RWPE2 (cell line): Measurements from ENCODE around the gene C16orf86.
A peak's percentile ranks its signal among the peaks of the same experiment; 100 is the strongest.

Source experiments
- ATAC-seq: fragments of 200-7000 bp; cut with Tn5 transposase; 3 replicates; pipeline ENCODE4 v1.9.1; 2021; ENCODE audit warnings: low read depth
- DNase-seq: peaks from one replicate; pipeline ENCODE4 v3.0.0-alpha.2; 2020; ENCODE audit warnings: low spot score
- H3K27ac ChIP-seq: fragments of 450-650 bp; 2 replicates; pipeline ENCODE4 v1.5.1; 2017; ENCODE audit warnings: mild to moderate bottlenecking; ENCODE audit not compliant: poor library complexity, severe bottlenecking
- H3K27me3 ChIP-seq: fragments of 250-450 bp; sonication (Bioruptor Pico); 2 replicates; pipeline ENCODE4 v1.5.1; 2021; ENCODE audit warnings: mild to moderate bottlenecking, moderate library complexity; ENCODE audit not compliant: insufficient read depth, poor library complexity, severe bottlenecking
- H3K36me3 ChIP-seq: fragments of 250-450 bp; sonication (Bioruptor Pico); 2 replicates; pipeline ENCODE4 v1.5.1; 2020; ENCODE audit warnings: low read depth, mild to moderate bottlenecking, moderate library complexity
- H3K4me1 ChIP-seq: fragments of 250-450 bp; sonication (Bioruptor Pico); 2 replicates; pipeline ENCODE4 v1.5.1; 2021; ENCODE audit warnings: mild to moderate bottlenecking, moderate library complexity; ENCODE audit not compliant: insufficient read depth, poor library complexity, severe bottlenecking
- H3K4me3 ChIP-seq: fragments of 250-450 bp; sonication (Bioruptor Pico); 2 replicates; pipeline ENCODE4 v1.5.1; 2021; ENCODE audit warnings: mild to moderate bottlenecking, moderate library complexity; ENCODE audit not compliant: severe bottlenecking
- H3K9me3 ChIP-seq: fragments of 250-450 bp; sonication (Bioruptor Pico); 2 replicates; pipeline ENCODE4 v1.5.1; 2021; ENCODE audit warnings: mild to moderate bottlenecking, moderate library complexity; ENCODE audit not compliant: severe bottlenecking
- TF ChIP-seq, protein P1 (sequence below): fragments of 450-650 bp; IDR thresholded peaks from one replicate; pipeline ENCODE4 v1.5.1; 2017; ENCODE audit warnings: mild to moderate bottlenecking, moderate library complexity; ENCODE audit not compliant: poor library complexity, severe bottlenecking

Gene C16orf86

DNA sequence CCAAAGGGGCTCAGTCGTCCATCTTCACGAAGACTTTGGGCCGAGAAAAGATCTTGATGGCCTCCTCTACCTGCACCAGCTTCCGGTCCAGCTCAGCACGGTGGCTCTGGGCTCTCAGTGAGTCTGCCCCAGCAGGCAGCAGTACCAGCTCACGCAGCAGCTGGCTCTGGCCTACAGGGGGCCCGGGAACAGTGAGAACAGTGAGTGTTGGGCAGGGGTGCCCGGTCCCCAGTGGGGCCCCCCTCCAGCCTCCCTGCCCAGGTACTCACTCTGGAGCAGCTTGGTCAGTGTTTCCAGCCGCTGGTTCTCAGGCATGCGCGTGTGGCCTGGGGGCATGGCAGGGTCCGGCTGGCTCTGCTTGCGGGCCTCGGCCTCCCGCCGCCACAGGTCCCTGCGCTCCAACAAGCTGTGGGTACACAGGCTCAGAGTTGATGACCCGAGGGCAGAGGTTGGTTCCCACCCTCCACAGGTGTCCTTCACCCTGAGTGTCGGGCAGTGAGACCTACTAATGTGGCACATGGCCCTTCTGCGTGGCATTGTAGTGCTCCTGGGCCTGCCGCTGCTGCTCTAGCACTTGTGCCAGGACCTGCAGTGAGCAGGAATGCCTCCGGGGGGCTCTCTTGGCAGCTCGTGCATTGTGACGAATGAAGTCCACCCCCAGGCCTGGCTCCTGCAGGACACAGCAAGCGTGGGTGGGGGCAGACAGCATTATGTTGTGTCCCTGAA, 3.3 kb upstream of the C16orf86 start:
- DNase-seq (no peak), ATAC-seq (no peak)
- Histone ChIP-seq H3K36me3 (peaks cover 9% of the 10 kb centered on the region), H3K9me3 (no peaks in the 10 kb centered on the region), H3K27ac (no peak overlapping the region), H3K4me1 (peaks cover 6% of the 10 kb centered on the region), H3K4me3 (no peak overlapping the region), H3K27me3 (no peaks in the 10 kb centered on the region)
- TF ChIP-seq, protein P1, sequence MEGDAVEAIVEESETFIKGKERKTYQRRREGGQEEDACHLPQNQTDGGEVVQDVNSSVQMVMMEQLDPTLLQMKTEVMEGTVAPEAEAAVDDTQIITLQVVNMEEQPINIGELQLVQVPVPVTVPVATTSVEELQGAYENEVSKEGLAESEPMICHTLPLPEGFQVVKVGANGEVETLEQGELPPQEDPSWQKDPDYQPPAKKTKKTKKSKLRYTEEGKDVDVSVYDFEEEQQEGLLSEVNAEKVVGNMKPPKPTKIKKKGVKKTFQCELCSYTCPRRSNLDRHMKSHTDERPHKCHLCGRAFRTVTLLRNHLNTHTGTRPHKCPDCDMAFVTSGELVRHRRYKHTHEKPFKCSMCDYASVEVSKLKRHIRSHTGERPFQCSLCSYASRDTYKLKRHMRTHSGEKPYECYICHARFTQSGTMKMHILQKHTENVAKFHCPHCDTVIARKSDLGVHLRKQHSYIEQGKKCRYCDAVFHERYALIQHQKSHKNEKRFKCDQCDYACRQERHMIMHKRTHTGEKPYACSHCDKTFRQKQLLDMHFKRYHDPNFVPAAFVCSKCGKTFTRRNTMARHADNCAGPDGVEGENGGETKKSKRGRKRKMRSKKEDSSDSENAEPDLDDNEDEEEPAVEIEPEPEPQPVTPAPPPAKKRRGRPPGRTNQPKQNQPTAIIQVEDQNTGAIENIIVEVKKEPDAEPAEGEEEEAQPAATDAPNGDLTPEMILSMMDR = peak; percentile 6

DNA sequence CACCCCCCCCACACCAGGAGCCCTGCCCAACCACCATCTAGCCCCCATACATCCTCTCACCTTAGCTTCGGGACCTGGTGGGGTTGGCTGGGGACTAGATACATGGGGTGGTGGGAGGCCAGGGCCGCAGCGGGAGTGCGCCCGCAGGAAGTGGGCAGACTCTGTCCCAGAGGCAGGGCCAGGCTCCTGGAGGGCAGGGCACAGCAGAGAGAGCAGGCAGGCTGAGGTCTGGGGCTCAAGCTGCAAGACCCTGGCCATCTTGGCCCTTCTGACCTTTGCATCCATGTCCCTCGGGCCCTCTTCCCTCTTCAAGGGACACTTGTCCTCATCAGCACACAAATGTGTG, 2.8 kb upstream of the C16orf86 start:
- Histone ChIP-seq H3K36me3 (peaks cover 3% of the 10 kb centered on the region), H3K27ac (no peak overlapping the region), H3K4me1 (peaks cover 6% of the 10 kb centered on the region), H3K4me3 (no peak overlapping the region), H3K9me3 (no peaks in the 10 kb centered on the region), H3K27me3 (no peaks in the 10 kb centered on the region)
- DNase-seq = no peak
- ATAC-seq = no peak
- TF ChIP-seq, protein P1 = no peak

DNA sequence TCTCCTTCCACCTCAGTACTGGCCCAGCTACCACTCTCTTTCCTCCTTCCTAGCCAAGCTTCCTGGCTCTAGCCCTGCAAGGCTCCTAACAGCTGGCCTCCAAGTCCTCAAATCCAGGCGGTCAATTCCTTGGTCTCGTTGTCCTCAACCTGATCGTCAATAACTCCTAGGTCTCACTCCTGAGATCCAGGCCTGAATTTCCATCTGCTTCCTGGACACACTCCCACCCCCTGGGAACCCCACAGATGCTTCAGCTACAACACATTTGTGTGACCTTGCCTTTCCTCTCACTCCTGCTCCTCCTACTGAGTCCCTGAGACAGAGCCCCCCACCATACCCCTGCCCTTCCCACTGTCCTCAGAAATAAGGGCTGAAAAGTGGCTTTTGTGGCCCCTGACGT, 2.4 kb upstream of the C16orf86 start:
- H3K4me1 ChIP-seq = peaks cover 6% of the 10 kb centered on the region
- no peak for DNase-seq
- no peaks in the 10 kb centered on the region for H3K9me3 ChIP-seq
- H3K27ac ChIP-seq = no peak overlapping the region
- ATAC-seq = no peak
- no peaks in the 10 kb centered on the region for H3K27me3 ChIP-seq
- H3K36me3 ChIP-seq = no peaks in the 10 kb centered on the region; the same call in 1 of the 2 replicates
- TF ChIP-seq, protein P1 = no peak
- no peak overlapping the region for H3K4me3 ChIP-seq

DNA sequence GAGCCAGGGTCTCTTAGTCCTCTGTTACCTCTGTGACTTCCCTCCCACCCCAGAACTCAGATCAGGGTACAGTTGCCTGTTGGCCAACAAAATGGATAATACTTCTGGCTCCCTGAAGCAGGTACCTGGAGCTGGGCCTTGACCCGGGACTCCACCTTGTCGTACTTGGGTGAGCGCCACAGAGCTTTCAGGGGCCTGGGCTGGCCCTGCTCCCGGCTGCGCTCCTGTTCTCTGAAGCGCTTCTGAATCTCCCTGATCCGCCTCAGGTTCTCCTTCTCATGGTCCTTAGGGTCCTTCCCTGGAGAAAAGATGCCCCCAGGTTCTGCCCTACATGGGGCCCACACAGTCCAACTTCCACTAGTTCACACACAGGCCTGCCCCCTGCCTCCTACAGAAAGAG, 1.7 kb upstream of the C16orf86 start:
- DNase-seq (no peak), ATAC-seq (no peak)
- H3K27me3 ChIP-seq = no peaks in the 10 kb centered on the region
- H3K4me1 ChIP-seq = peaks cover 6% of the 10 kb centered on the region
- no peaks in the 10 kb centered on the region for H3K36me3 ChIP-seq
- TF ChIP-seq, protein P1 = no peak
- H3K4me3 ChIP-seq = no peak overlapping the region
- no peaks in the 10 kb centered on the region for H3K9me3 ChIP-seq
- no peak overlapping the region for H3K27ac ChIP-seq

DNA sequence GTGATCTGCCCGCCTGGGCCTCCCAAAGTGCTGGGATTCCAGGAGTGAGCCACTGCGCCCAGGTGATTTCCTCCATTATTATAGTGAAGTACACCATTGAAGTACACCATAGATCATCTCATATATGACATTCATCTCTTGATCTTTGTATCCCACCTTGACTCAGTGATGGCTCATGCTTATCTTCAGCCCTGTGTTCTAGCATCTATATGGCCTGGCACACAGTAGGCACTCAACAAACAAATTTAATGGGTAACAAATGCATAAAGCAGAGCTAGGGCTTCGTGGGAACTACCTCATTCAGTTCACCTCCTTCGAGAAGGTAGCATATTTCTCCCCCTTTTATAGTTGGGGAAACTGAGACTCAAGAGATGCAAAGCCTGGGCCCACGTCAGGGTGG, 1.0 kb upstream of the C16orf86 start:
- no peaks in the 10 kb centered on the region for H3K9me3 ChIP-seq
- no peaks in the 10 kb centered on the region for H3K36me3 ChIP-seq
- peak overlapping the region; percentile 71 for H3K4me3 ChIP-seq
- peaks cover 6% of the 10 kb centered on the region for H3K4me1 ChIP-seq
- TF ChIP-seq, protein P1 = no peak
- peak overlapping the region; percentile 54 for H3K27ac ChIP-seq
- no peaks in the 10 kb centered on the region for H3K27me3 ChIP-seq
- DNase-seq (no peak), ATAC-seq (no peak)
